ENCODE results near the gene ACER3. TPM values are rescaled to one million over a fixed set of nuclear protein-coding genes. Genes with fewer than 3 reads are reported as not detected.

Gene ACER3
- total and polyA plus RNA-seq, 2 of the 4 experiments (the other 2 are of a cell fraction), result 3.5 to 10.0 TPM

DNA sequence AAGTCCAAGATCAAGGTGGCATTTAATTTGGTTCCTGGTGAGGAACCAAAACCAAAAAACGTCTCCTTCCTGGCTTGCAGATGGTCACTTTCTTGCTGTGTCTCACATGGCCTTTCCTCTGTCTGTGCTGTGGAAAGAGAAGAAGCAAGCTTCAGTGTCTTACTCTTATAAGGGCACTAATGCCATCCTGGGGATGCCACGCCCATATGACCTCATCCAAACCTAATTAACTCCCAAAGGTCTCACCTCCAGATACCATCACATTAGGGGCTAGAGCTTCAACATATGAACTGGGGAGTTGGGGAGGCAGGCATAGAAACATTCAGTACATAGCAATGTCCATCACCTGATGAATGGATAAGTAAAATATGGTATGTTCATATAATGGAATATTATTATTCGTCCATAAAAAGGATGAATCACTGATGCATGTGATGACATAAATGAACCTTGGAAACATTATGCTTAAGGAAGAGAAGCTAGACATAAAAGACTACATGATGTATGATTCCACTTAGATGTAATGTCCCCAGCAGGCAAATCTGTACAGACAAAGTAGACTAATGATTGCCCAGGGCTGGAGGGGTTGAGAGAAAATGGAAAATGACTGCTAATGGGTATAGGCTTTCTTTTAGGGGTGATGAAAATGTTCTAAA, 94.9 kb downstream of the ACER3 start:
- Histone ChIP-seq H4K91ac (ENCODE audit: insufficient read depth, low read depth, low read length) (no peak overlapping the region), H2AK5ac (ENCODE audit: low read depth, low read length) (no peak overlapping the region), H3K18ac (ENCODE audit: low read depth, low read length) (no peak overlapping the region), H2AFZ (replicated peaks; ENCODE audit: low read length, poor library complexity) (no peak overlapping the region), H3K9me1 (ENCODE audit: insufficient read depth, low read length) (peaks cover 2% of the 10 kb centered on the region; the same call in 1 of the 2 replicates), H3K4me1 (ENCODE audit: control insufficient read depth, insufficient read depth, low read length) (no peaks in the 10 kb centered on the region), H3K27me3 (ENCODE audit: control insufficient read depth, insufficient read depth, low read length) (no peaks in the 10 kb centered on the region), H4K8ac (ENCODE audit: low read depth in 2 of 2, low read length in 2 of 2) (no peak overlapping the region), H2BK120ac (ENCODE audit: low read depth, low read length) (no peak overlapping the region), H3K27ac (ENCODE audit: insufficient read depth, low read length) (no peak overlapping the region), H2AK9ac (replicated peaks; ENCODE audit: low read depth, low read length, poor library complexity) (no peak overlapping the region), H3K79me1 (ENCODE audit: low read depth in 1 of 2, low read length in 2 of 2) (no peaks in the 10 kb centered on the region), H3K9ac (ENCODE audit: low read depth, low read length) (no peak overlapping the region), H4K20me1 (ENCODE audit: insufficient read depth, low read length) (no peaks in the 10 kb centered on the region), H3K14ac (replicated peaks; ENCODE audit: low read depth, low read length) (no peak overlapping the region), H3K23ac (ENCODE audit: low read depth, low read length) (no peak overlapping the region), H3K36me3 (ENCODE audit: control insufficient read depth, insufficient read depth, low read length) (no peaks in the 10 kb centered on the region), H3K4ac (ENCODE audit: low read depth, low read length) (no peak overlapping the region), H3K4me3 (ENCODE audit: insufficient read depth, low read depth, low read length) (no peak overlapping the region), H2BK5ac (ENCODE audit: low read depth, low read length, poor library complexity, severe bottlenecking) (no peak overlapping the region), H2BK15ac (ENCODE audit: low read depth, low read length) (no peak overlapping the region), H3K9me3 (ENCODE audit: control insufficient read depth, insufficient read depth, low read length) (no peaks in the 10 kb centered on the region), H2BK20ac (ENCODE audit: low read depth, low read length) (no peak overlapping the region), H3K56ac (ENCODE audit: extremely low read depth, insufficient read depth, low read length) (no peak overlapping the region), H4K5ac (ENCODE audit: low read depth, low read length) (no peak overlapping the region), H3K4me2 (ENCODE audit: low read depth, low read length) (no peak overlapping the region)
- in situ Hi-C loops (cut with MboI; ENCODE audit: low sequenced_read_pairs), result no loop called here
- ATAC-seq (ENCODE audit: low read depth) (no peak), DNase-seq (no peak)
- dilution Hi-C loops (cut with HindIII; ENCODE audit: low sequenced_read_pairs, unreplicated experiment), result no loop called here
- TF ChIP-seq, protein P1, sequence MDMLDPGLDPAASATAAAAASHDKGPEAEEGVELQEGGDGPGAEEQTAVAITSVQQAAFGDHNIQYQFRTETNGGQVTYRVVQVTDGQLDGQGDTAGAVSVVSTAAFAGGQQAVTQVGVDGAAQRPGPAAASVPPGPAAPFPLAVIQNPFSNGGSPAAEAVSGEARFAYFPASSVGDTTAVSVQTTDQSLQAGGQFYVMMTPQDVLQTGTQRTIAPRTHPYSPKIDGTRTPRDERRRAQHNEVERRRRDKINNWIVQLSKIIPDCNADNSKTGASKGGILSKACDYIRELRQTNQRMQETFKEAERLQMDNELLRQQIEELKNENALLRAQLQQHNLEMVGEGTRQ (IDR thresholded peaks at IDR 0.05; ENCODE audit: low read depth, low read length), result no peak
- no peak for TF ChIP-seq RFX5 (IDR thresholded peaks at IDR 0.05; ENCODE audit: low read depth, low read length)
- no peak for TF ChIP-seq SMC3 (IDR thresholded peaks at IDR 0.05; ENCODE audit: low read depth, low read length)
- TF ChIP-seq MXI1 (IDR thresholded peaks at IDR 0.05; ENCODE audit: borderline replicate concordance, low read depth, low read length), result no peak
- intact Hi-C loops (cut with micrococcal nuclease), result no loop called here
- ChIA-PET POLR2A (ENCODE audit: unreplicated experiment) (no interaction called here), CTCF (no interaction called here)
- BruUV-seq (replicated peaks), result no TSS peak
- no CpG with 5 or more reads among the region's 3 CpGs for WGBS, 2 experiments (ENCODE audit: extremely low coverage in 2 of 2, insufficient read length in 1 of 2)
